ENCODE measurements around the gene ID4. TPM values are rescaled to one million over a fixed set of nuclear protein-coding genes. Genes with fewer than 3 reads are reported as not detected.

Gene ID4
- total RNA-seq (100 to 1,000 TPM in 1 of 2 donors, 10 to 100 TPM in 1; 85.1 to 111 TPM), polyA plus RNA-seq (100 to 1,000 TPM in 1 of 2 donors, 10 to 100 TPM in 1; 58.6 to 247 TPM)
- long read RNA-seq, donor 1, transcript ID4-201 (3 exons, 2,344 nt): major isoform, 14 of 28 reads
- long read RNA-seq, donor 1, partial matches to known transcripts: 1 of 28 reads
- long read RNA-seq, donor 1, other reads (novel, unspliced or antisense): 13 of 28 reads
- long read RNA-seq, donor 2, transcript ID4-201 (3 exons, 2,344 nt): major isoform, 132 of 151 reads
- long read RNA-seq, donor 2, partial matches to known transcripts: 3 of 151 reads
- long read RNA-seq, donor 2, other reads (novel, unspliced or antisense): 16 of 151 reads

GRCh38 chr6:19836799-19837510 is at the start of gene ID4:
TSS of gene ID4 (plus strand) at chr6:19837370. CDS start at chr6:19837755, 385 bp downstream.
- Histone ChIP-seq H3K27ac (ENCODE audit: low read depth in 1 of 2, low read length in 2 of 2) (peak within 1 kb of the TSS; percentile 96 to 100), H3K4me1 (ENCODE audit: control insufficient read depth in 1 of 2, insufficient read depth in 2 of 2, low read length in 2 of 2) (no peaks in the 10 kb centered on the region), H3K27me3 (ENCODE audit: control insufficient read depth in 1 of 2, insufficient read depth in 2 of 2, low read length in 1 of 2) (no peaks in the 10 kb centered on the region), H3K9me3 (ENCODE audit: control insufficient read depth, low read length) (no peaks in the 10 kb centered on the region), H3K4me3 (ENCODE audit: low read length in 2 of 2) (peak within 1 kb of the TSS; percentile 64 to 95), H3K36me3 (ENCODE audit: control insufficient read depth in 1 of 2, insufficient read depth in 2 of 2, low read length in 1 of 2) (no peaks in the 10 kb centered on the region)
- intact Hi-C loops (cut with DNase I): loop anchor here (1.0 to 5.0 kb wide), 3 partner anchors 33 to 170 kb away; no protein-coding TSS in a partner anchor
- ATAC-seq (ENCODE audit: low FRiP score) (peak; percentile 95), DNase-seq (peak; percentile 97 to 99)
- 1% methylated on average over 54 to 71 of the region's 71 CpGs for WGBS, 2 donors

GRCh38 chr6:19788686-19789085 is 48.5 kb upstream of the ID4 start:
- Histone ChIP-seq H3K27ac (ENCODE audit: low read depth in 1 of 2, low read length in 2 of 2) (peak overlapping the region in 1 of 2 donors; percentile 76), H3K27me3 (ENCODE audit: control insufficient read depth in 1 of 2, insufficient read depth in 2 of 2, low read length in 1 of 2) (no peaks in the 10 kb centered on the region), H3K4me1 (ENCODE audit: control insufficient read depth in 1 of 2, insufficient read depth in 2 of 2, low read length in 2 of 2) (peaks cover 0 to 5% of the 10 kb centered on the region in 2 donors), H3K9me3 (ENCODE audit: control insufficient read depth, low read length) (no peaks in the 10 kb centered on the region), H3K4me3 (ENCODE audit: low read length in 2 of 2) (no peak overlapping the region), H3K36me3 (ENCODE audit: control insufficient read depth in 1 of 2, insufficient read depth in 2 of 2, low read length in 1 of 2) (no peaks in the 10 kb centered on the region)
- DNase-seq (no peak), ATAC-seq (ENCODE audit: low FRiP score) (no peak)
- 0 to 18% methylated on average over 1 of the region's 1 CpG for WGBS, 2 donors
- intact Hi-C loops (cut with DNase I): loop anchor here (5.0 to 10.0 kb wide), 2 partner anchors 66 to 124 kb away; no protein-coding TSS in a partner anchor

- DNase-seq (no peak), ATAC-seq (ENCODE audit: low FRiP score) (no peak)
- 1 to 2% methylated on average over 6 of the region's 6 CpGs for WGBS, 2 donors
- Histone ChIP-seq H3K27ac (ENCODE audit: low read depth in 1 of 2, low read length in 2 of 2) (peak overlapping the region; percentile 59 to 76), H3K36me3 (ENCODE audit: control insufficient read depth in 1 of 2, insufficient read depth in 2 of 2, low read length in 1 of 2) (no peaks in the 10 kb centered on the region), H3K9me3 (ENCODE audit: control insufficient read depth, low read length) (no peaks in the 10 kb centered on the region), H3K27me3 (ENCODE audit: control insufficient read depth in 1 of 2, insufficient read depth in 2 of 2, low read length in 1 of 2) (no peaks in the 10 kb centered on the region), H3K4me1 (ENCODE audit: control insufficient read depth in 1 of 2, insufficient read depth in 2 of 2, low read length in 2 of 2) (peaks cover 0 to 5% of the 10 kb centered on the region in 2 donors), H3K4me3 (ENCODE audit: low read length in 2 of 2) (peak overlapping the region; percentile 16 to 48)
- intact Hi-C loops (cut with DNase I): loop anchor here (5.0 to 10.0 kb wide), 2 partner anchors 67 to 124 kb away; no protein-coding TSS in a partner anchor
Observed at GRCh38 chr6:19789100-19789803, 47.9 kb upstream of the ID4 start.

GRCh38 chr6:19791267-19791666 is 45.9 kb upstream of the ID4 start:
- no peak overlapping the region for H3K4me3 ChIP-seq (ENCODE audit: low read length in 2 of 2)

GRCh38 chr6:19795211-19795610 is 42.0 kb upstream of the ID4 start:
- no peaks in the 10 kb centered on the region for H3K27me3 ChIP-seq (ENCODE audit: control insufficient read depth in 1 of 2, insufficient read depth in 2 of 2, low read length in 1 of 2)
- no peak overlapping the region for H3K27ac ChIP-seq (ENCODE audit: low read depth in 1 of 2, low read length in 2 of 2)
- intact Hi-C loops (cut with DNase I): loop anchor here in 1 of 2 donors (10.0 kb wide), 1 partner anchor 70 kb away; no protein-coding TSS in a partner anchor
- H3K4me3 ChIP-seq (ENCODE audit: low read length in 2 of 2): no peak overlapping the region
- peaks cover 0 to 1% of the 10 kb centered on the region in 2 donors for H3K4me1 ChIP-seq (ENCODE audit: control insufficient read depth in 1 of 2, insufficient read depth in 2 of 2, low read length in 2 of 2)
- H3K9me3 ChIP-seq (ENCODE audit: control insufficient read depth, low read length): peaks cover 1% of the 10 kb centered on the region
- H3K36me3 ChIP-seq (ENCODE audit: control insufficient read depth in 1 of 2, insufficient read depth in 2 of 2, low read length in 1 of 2): no peaks in the 10 kb centered on the region
- DNase-seq: no peak
- no peak for ATAC-seq (ENCODE audit: low FRiP score)

More at GRCh38 chr6:19791267-19791666, 45.9 kb upstream of the ID4 start:
- Histone ChIP-seq H3K36me3 (ENCODE audit: control insufficient read depth in 1 of 2, insufficient read depth in 2 of 2, low read length in 1 of 2) (no peaks in the 10 kb centered on the region), H3K27ac (ENCODE audit: low read depth in 1 of 2, low read length in 2 of 2) (no peak overlapping the region), H3K27me3 (ENCODE audit: control insufficient read depth in 1 of 2, insufficient read depth in 2 of 2, low read length in 1 of 2) (no peaks in the 10 kb centered on the region), H3K4me1 (ENCODE audit: control insufficient read depth in 1 of 2, insufficient read depth in 2 of 2, low read length in 2 of 2) (peaks cover 0 to 5% of the 10 kb centered on the region in 2 donors), H3K9me3 (ENCODE audit: control insufficient read depth, low read length) (no peaks in the 10 kb centered on the region)
- intact Hi-C loops (cut with DNase I): loop anchor here (5.0 to 10.0 kb wide), 2 partner anchors 66 to 124 kb away; no protein-coding TSS in a partner anchor
- 0 to 3% methylated on average over 2 of the region's 2 CpGs for WGBS, 2 donors
- DNase-seq (no peak), ATAC-seq (ENCODE audit: low FRiP score) (no peak)

- no peak for ATAC-seq (ENCODE audit: low FRiP score)
- H3K9me3 ChIP-seq (ENCODE audit: control insufficient read depth, low read length): peaks cover 1% of the 10 kb centered on the region
- no peak overlapping the region for H3K27ac ChIP-seq (ENCODE audit: low read depth in 1 of 2, low read length in 2 of 2)
- no peak overlapping the region for H3K4me3 ChIP-seq (ENCODE audit: low read length in 2 of 2)
- no peaks in the 10 kb centered on the region for H3K36me3 ChIP-seq (ENCODE audit: control insufficient read depth in 1 of 2, insufficient read depth in 2 of 2, low read length in 1 of 2)
- intact Hi-C loops (cut with DNase I): loop anchor here in 1 of 2 donors (10.0 kb wide), 1 partner anchor 72 kb away; no protein-coding TSS in a partner anchor
- no peak for DNase-seq
- WGBS, 2 donors: 47% methylated on average over 2 of the region's 2 CpGs
- H3K27me3 ChIP-seq (ENCODE audit: control insufficient read depth in 1 of 2, insufficient read depth in 2 of 2, low read length in 1 of 2): no peaks in the 10 kb centered on the region
- H3K4me1 ChIP-seq (ENCODE audit: control insufficient read depth in 1 of 2, insufficient read depth in 2 of 2, low read length in 2 of 2): peaks cover 0 to 1% of the 10 kb centered on the region in 2 donors
Observed at GRCh38 chr6:19796452-19796851, 40.7 kb upstream of the ID4 start.

GRCh38 chr6:19798362-19798761 is 38.8 kb upstream of the ID4 start:
- no peak overlapping the region for H3K27ac ChIP-seq (ENCODE audit: low read depth in 1 of 2, low read length in 2 of 2)
- H3K36me3 ChIP-seq (ENCODE audit: control insufficient read depth in 1 of 2, insufficient read depth in 2 of 2, low read length in 1 of 2): no peaks in the 10 kb centered on the region
- H3K9me3 ChIP-seq (ENCODE audit: control insufficient read depth, low read length): peaks cover 1% of the 10 kb centered on the region
- WGBS, 2 donors: 95 to 97% methylated on average over 1 of the region's 1 CpG
- DNase-seq (no peak), ATAC-seq (ENCODE audit: low FRiP score) (no peak)
- no peak overlapping the region for H3K4me3 ChIP-seq (ENCODE audit: low read length in 2 of 2)
- H3K4me1 ChIP-seq (ENCODE audit: control insufficient read depth in 1 of 2, insufficient read depth in 2 of 2, low read length in 2 of 2): peaks cover 1 to 4% of the 10 kb centered on the region in 2 donors
- intact Hi-C loops (cut with DNase I): loop anchor here in 1 of 2 donors (10.0 kb wide), 1 partner anchor 74 kb away; no protein-coding TSS in a partner anchor
- no peaks in the 10 kb centered on the region for H3K27me3 ChIP-seq (ENCODE audit: control insufficient read depth in 1 of 2, insufficient read depth in 2 of 2, low read length in 1 of 2)

- Histone ChIP-seq H3K4me1 (ENCODE audit: control insufficient read depth in 1 of 2, insufficient read depth in 2 of 2, low read length in 2 of 2) (peaks cover 1 to 4% of the 10 kb centered on the region in 2 donors), H3K4me3 (ENCODE audit: low read length in 2 of 2) (no peak overlapping the region), H3K9me3 (ENCODE audit: control insufficient read depth, low read length) (no peaks in the 10 kb centered on the region), H3K36me3 (ENCODE audit: control insufficient read depth in 1 of 2, insufficient read depth in 2 of 2, low read length in 1 of 2) (no peaks in the 10 kb centered on the region), H3K27me3 (ENCODE audit: control insufficient read depth in 1 of 2, insufficient read depth in 2 of 2, low read length in 1 of 2) (no peaks in the 10 kb centered on the region), H3K27ac (ENCODE audit: low read depth in 1 of 2, low read length in 2 of 2) (peak overlapping the region; percentile 46 to 64)
- no peak for ATAC-seq (ENCODE audit: low FRiP score)
- WGBS, 2 donors: 63 to 77% methylated on average over 6 of the region's 6 CpGs
- no peak for DNase-seq
- intact Hi-C loops (cut with DNase I): loop anchor here in 1 of 2 donors (5.0 kb wide), 1 partner anchor 35 kb away; the partner anchor contains the start of gene ID4
Observed at GRCh38 chr6:19802656-19803055, 34.5 kb upstream of the ID4 start.
